ENCODE data around the gene CACNA1C. TPM values are rescaled to one million over a fixed set of nuclear protein-coding genes. Genes with fewer than 3 reads are reported as not detected.

CACNA1C gene
- total RNA-seq, 1 experiment from 2014 or later, result 1.1 TPM

DNA sequence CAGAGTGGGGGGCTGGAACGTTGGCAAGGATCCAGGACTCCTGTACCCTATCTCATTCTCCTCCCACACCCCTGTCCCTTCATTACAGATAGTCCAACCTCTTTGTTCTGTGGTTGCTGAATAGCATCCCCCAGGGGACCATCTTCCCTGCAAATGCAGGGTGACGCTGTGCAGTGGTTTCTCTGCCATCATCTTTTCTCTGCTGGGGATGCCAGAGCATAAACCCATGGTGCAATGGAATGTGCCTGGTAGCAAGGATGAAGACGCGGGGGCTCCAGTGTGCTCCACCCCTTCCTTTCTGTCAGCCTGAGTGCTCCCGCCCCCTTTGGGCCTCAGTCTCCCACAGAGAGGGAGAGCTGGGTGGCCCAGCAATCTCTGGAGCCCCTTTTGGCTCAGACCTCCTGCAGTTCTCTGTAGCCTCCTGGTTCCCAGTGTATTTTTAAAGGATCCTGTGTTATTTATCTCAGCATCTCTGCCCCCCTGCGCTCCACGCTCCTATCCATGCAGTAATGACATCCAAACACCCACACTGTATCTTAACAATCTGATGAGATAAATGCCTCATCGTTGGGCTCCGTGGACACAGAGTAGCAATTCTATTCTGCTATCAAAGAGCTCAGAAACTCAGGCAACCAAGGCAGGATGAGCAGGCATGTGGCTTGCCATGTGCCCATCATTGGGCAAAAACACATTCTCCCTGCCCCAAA is 212.8 kb downstream of the CACNA1C start:
- Histone ChIP-seq H4K91ac (ENCODE audit: insufficient read length, low read depth, low read length) (no peak overlapping the region), H2BK120ac (ENCODE audit: low read depth, low read length, poor library complexity, severe bottlenecking) (no peak overlapping the region), H3K9ac (ENCODE audit: extremely low read depth, insufficient read length, low read length) (no peak overlapping the region), H2AK5ac (ENCODE audit: insufficient read length, low read length) (no peak overlapping the region), H3K14ac (ENCODE audit: insufficient read depth, low read length) (no peak overlapping the region), H2AFZ (ENCODE audit: low read length) (no peak overlapping the region), H3T11ph (ENCODE audit: low read length) (no peak overlapping the region), H4K5ac (ENCODE audit: insufficient read length, low read depth, low read length) (no peak overlapping the region), H3K23me2 (ENCODE audit: insufficient read length, low read depth, low read length, poor library complexity, severe bottlenecking) (no peaks in the 10 kb centered on the region), H3K4ac (ENCODE audit: low read depth, low read length) (no peak overlapping the region), H4K20me1 (ENCODE audit: control insufficient read depth, insufficient read depth, insufficient read length) (no peaks in the 10 kb centered on the region), H3K56ac (ENCODE audit: insufficient read length, low read depth, low read length) (no peak overlapping the region), H2BK15ac (ENCODE audit: low read depth, low read length) (no peak overlapping the region), H3K27ac (ENCODE audit: insufficient read length, low read depth, low read length) (no peak overlapping the region), H3K27me3 (ENCODE audit: insufficient read depth, low read length) (no peaks in the 10 kb centered on the region), H3K4me1 (ENCODE audit: insufficient read depth, low read length) (no peaks in the 10 kb centered on the region), H3K18ac (ENCODE audit: insufficient read length, low read depth, low read length) (no peak overlapping the region), H2BK5ac (ENCODE audit: insufficient read length, low read length) (no peak overlapping the region), H3K23ac (ENCODE audit: insufficient read length, low read depth, low read length) (no peak overlapping the region), H3K4me2 (ENCODE audit: insufficient read depth, insufficient read length, low read length) (no peak overlapping the region), H3K79me1 (ENCODE audit: insufficient read depth, low read depth, low read length, poor library complexity, severe bottlenecking) (no peaks in the 10 kb centered on the region), H2BK20ac (ENCODE audit: low read depth, low read length, poor library complexity, severe bottlenecking) (no peak overlapping the region), H3K9me3 (ENCODE audit: control insufficient read depth, low read depth, low read length) (no peaks in the 10 kb centered on the region), H3K79me2 (ENCODE audit: insufficient read depth, low read length) (no peaks in the 10 kb centered on the region), H4K8ac (replicated peaks; ENCODE audit: insufficient read length, low read depth, low read length) (no peak overlapping the region), H2BK12ac (ENCODE audit: insufficient read length, low read depth, low read length) (no peak overlapping the region)
- TF ChIP-seq CTCF (conservative IDR thresholded peaks at IDR 0.05), result no peak
- H3K9me3 Mint-ChIP-seq, result no peaks in the 10 kb centered on the region
- H3K4me3 Mint-ChIP-seq, result no peak overlapping the region; a peak in 1 of 5 replicates
- H3K27me3 Mint-ChIP-seq (ENCODE audit: low read depth), result no peaks in the 10 kb centered on the region
- H3K36me3 Mint-ChIP-seq (ENCODE audit: insufficient read depth in 1 of 3, low read depth in 3 of 3), result no peaks in the 10 kb centered on the region
- no peak for DNase-seq
- peaks cover 12 to 31% of the 10 kb centered on the region in 2 experiments for H3K4me1 Mint-ChIP-seq
- H3K27ac Mint-ChIP-seq, result peak overlapping the region in 1 of 3 experiments; percentile 48; a peak in 1 of 7 replicates
- WGBS (ENCODE audit: extremely low coverage, insufficient read length, low lambda C conversion rate), result no CpG with 5 or more reads among the region's 9 CpGs

Data from H9 (cell line).